Raji (cell line): ENCODE results near the gene B3GAT2.

Experiments
- POLR2A ChIP-seq: IDR thresholded peaks from 2 replicates; pipeline ENCODE4 v1.6.1; 2011; ENCODE audit warnings: low read depth, low read length, control low read depth; ENCODE audit not compliant: insufficient read depth

Gene B3GAT2

DNA sequence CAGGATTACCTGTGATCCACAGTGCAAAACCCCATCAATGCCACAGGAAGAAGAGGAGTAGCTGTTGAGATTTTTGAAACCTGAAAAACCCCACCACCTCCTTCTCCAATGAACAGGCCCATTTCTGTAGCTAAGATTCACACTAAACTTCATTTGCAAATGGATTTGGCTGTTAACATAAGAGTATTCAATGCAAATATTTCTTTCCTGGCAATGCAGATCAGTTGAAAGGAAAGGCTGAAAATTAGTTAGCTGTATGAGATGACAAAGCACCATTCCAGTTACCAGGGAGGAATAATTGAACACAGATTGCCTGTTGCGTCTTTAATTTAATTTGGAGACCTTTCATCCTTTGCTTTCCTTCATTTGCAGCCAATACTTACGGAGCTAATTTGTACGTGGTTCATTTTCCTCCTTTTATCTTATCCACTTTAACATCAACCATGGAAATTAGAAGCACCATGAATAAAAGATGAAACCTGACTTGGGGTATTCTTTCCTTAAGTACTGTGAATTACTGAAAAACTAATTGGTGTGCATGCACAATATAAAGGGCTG is 4.2 kb downstream of the B3GAT2 start:
- no peak for TF ChIP-seq POLR2A

DNA sequence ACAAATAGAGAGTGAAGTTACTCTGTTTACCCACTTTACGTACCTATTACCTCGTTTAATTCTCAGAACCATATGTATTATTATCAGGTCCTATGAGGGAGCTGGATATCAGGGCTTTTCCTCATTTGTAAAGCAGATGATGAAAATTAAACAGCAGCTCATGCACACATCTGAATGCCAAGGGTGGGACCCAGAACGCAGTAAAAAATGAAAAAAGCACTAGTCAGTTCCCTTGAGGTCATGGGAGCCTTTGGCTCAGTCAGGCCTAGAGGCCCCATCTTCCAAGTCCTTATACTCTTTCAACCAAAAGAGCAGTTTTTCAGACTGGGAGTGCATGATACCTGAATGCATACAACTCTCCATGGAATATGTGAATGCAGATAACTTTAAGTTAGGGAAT is 23.0 kb downstream of the B3GAT2 start:
- TF ChIP-seq POLR2A, result no peak

- no peak for TF ChIP-seq POLR2A
Observed at GRCh38 chr6:70905742-70906141, 51.1 kb downstream of the B3GAT2 start.

DNA sequence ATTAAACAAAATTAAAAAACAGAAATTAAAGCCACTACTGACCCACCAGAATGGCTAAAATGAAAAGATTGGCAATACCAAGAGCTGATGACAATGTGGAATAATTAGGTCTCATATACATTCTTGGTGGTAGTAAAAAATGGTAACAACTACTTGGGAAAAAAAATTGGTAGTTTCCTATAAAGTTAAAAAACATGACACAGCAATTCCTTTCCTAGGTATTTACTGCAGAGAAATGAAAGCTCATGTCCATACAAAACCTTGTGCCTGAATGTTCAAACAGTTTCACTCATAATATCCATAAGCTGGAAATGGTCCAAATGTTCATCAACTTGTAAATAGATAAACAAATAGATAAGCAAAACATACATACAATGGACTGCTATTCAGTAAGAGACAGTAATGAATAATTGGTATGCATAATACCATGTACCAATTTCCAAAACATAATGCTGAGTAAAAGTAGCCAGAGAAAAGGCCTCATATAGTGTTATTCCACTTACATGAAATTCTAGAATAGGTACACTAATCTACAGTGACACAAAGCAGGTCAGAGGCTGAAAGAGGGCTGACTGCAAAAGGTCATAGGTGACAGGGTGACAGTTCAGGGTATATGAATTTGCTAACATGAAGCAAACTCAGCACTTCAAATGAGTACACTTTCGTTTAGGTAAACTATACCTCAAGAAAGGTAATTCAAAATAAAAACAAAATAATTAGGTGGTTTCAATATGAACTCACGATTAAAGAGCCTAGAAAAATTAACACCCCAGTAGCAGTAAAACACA is 53.0 kb downstream of the B3GAT2 start:
- TF ChIP-seq POLR2A, result no peak

GRCh38 chr6:70901324-70901723 is 55.5 kb downstream of the B3GAT2 start:
- TF ChIP-seq POLR2A, result no peak

DNA sequence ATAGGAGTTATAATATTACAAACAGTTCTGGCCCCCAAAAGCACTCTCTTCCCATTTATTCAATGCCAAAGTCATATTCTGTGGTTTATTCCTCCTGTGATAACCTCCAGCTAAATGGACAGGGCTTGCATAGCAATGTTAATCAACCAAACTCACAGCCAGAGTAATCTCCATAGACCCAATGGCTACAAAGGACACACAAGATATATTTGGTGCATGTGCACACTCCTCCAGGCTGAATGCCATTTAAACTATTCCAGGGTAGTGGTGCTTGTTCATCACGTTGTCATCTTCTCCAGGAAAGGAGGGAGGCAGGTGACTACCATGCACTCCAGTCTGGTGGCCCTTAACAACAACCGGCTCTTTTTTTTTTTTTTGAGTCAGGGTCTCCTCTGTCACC is 56.8 kb downstream of the B3GAT2 start:
- no peak for TF ChIP-seq POLR2A

DNA sequence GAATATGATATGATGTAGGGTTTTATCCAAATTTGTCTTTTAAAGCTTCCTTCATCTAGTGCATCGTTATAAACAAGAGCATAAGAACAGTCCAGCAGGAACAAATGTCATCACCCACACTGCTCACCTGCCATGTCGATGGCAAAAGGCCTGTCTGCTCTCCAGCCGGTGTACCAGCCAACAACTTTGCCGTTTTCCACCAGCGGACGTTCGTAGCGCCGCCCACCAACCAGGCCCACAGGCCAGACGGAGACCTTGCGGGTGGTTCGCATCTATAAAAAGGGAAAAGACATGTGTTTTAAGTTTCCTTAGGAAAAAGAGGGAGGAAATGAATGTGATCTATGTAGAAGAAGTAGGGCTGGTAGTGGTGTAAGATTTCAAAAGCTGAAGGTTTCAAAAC is 62.9 kb downstream of the B3GAT2 start:
- no peak for TF ChIP-seq POLR2A

- no peak for TF ChIP-seq POLR2A
Observed at GRCh38 chr6:70889270-70889669, 67.6 kb downstream of the B3GAT2 start.

GRCh38 chr6:70886661-70887060 is 70.2 kb downstream of the B3GAT2 start:
- no peak for TF ChIP-seq POLR2A

DNA sequence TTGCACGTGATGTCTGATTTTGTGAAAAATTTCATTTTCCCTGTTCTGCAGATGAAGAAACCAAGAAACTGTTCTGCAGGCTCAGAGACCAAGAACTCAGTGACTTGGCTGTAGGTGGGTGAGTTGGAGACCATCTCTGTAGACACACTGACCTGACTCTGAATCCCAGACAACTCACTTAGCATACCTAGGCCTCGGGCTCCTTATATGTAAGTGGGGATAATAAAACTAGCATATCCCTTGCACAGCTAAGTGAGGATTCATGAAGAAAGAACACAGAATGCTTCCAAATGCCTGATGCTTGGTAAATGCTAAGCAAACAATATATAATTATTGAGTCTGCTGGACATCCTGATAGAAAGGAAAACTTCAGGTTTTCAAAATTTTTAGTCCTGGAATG is 70.8 kb downstream of the B3GAT2 start:
- TF ChIP-seq POLR2A, result no peak

DNA sequence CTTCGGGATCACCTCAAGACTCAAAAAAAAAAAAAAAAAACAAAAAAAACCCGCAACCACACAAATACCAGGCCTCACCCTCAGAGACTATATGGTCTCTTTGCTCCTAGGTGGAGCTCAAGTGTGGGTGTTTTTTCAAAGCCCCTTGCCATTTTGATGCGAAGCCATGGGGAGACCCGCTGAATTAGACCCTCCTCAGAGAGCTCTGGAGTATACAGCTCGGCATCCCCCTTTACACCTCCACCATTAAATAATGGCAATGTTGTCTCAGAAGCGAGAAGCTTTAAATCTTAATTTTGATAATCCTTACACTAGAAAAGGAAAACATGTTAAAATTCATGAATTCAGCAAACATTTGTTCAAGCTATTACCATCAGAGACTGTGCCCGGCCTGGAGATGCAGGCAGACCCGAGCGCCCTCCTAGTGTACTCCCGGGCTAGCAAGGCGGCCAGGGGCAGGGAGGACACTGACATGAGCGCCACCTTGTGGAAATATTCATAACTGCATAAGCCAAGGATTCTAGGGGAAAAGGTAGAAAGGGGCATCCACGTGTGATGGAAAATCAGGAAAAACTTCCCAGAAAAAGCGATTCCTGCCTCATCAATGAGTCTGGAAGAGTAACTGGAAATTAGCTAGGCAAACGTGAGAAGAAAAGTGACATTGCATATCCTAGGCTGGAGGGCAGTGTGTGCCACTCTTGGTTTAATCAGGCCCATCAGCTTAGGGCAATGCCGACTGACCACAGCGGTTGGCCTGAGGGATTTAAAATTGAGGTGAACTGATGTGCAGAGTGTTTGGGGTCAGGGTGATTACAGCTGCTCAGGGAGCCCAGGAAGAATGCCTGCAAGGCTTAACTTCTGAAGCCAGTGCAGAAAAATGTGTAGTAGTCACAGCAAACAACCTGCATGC is 72.5 kb downstream of the B3GAT2 start:
- no peak for TF ChIP-seq POLR2A

- no peak for TF ChIP-seq POLR2A
Observed at GRCh38 chr6:70879496-70879895, 77.4 kb downstream of the B3GAT2 start.

GRCh38 chr6:70874181-70874913 is 82.5 kb downstream of the B3GAT2 start:
- no peak for TF ChIP-seq POLR2A

GRCh38 chr6:70872469-70872868 is 84.4 kb downstream of the B3GAT2 start:
- no peak for TF ChIP-seq POLR2A

DNA sequence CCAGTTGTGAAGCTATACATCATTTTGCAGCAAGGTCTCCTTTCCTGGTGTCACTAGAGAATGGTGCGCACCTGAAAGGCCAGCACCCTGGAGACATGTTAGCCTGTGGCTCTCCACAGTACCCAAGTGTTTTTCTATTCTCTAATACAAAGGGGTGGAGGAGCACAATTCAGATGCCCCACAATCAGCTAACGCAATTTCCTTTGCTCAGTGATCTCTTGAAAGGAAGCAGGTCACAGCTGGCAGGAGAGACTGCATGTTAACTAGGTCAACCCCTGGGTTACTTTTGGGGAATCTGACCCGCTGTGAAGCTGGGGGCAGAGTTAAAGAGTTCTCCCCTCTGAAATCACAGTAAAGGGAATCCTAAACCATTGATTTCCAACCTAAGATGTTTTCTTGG is 92.5 kb downstream of the B3GAT2 start:
- no peak for TF ChIP-seq POLR2A
